Measurements from ENCODE around the gene TTLL8.

GRCh38 chr22:50061824-50062355, 3.8 kb upstream of the TTLL8 start:
- TF ChIP-seq EZH2 (IDR thresholded peaks at IDR 0.05; ENCODE audit: borderline replicate concordance), result no peak
- TF ChIP-seq, protein P1, sequence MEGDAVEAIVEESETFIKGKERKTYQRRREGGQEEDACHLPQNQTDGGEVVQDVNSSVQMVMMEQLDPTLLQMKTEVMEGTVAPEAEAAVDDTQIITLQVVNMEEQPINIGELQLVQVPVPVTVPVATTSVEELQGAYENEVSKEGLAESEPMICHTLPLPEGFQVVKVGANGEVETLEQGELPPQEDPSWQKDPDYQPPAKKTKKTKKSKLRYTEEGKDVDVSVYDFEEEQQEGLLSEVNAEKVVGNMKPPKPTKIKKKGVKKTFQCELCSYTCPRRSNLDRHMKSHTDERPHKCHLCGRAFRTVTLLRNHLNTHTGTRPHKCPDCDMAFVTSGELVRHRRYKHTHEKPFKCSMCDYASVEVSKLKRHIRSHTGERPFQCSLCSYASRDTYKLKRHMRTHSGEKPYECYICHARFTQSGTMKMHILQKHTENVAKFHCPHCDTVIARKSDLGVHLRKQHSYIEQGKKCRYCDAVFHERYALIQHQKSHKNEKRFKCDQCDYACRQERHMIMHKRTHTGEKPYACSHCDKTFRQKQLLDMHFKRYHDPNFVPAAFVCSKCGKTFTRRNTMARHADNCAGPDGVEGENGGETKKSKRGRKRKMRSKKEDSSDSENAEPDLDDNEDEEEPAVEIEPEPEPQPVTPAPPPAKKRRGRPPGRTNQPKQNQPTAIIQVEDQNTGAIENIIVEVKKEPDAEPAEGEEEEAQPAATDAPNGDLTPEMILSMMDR (IDR thresholded peaks at IDR 0.05; ENCODE audit: poor library complexity), result no peak
